GM23338 (cell line): ENCODE results near the gene MRGPRF. TPM values are rescaled to one million over a fixed set of nuclear protein-coding genes. Genes with fewer than 3 reads are reported as not detected.

Experiments used
- ATAC-seq: fragments of 200-7000 bp; cut with Tn5 transposase; 3 replicates; pipeline ENCODE4 v1.9.1; 2020
- DNase-seq: peaks from one replicate; pipeline ENCODE4 v3.0.0-alpha.2; 2015; ENCODE audit warnings: low spot score
- H2AFZ ChIP-seq: fragments of 200-600 bp; sonication (generic); 2 replicates; pipeline ENCODE4 v1.8.0; 2016; ENCODE audit warnings: antibody characterized with exemption, mild to moderate bottlenecking, moderate library complexity
- H3F3A ChIP-seq: fragments of 200-600 bp; sonication (generic); replicated peaks from 2 replicates; pipeline ENCODE4 v1.8.0; 2017; ENCODE audit warnings: antibody characterized with exemption, mixed run types, low read depth
- H3K27ac ChIP-seq: fragments of 200-600 bp; sonication (generic); 2 replicates; pipeline ENCODE4 v1.6.1; 2016; ENCODE audit warnings: low read depth
- H3K27me3 ChIP-seq: fragments of 200-600 bp; sonication (generic); 2 replicates; pipeline ENCODE4 v1.8.0; 2016; ENCODE audit warnings: mild to moderate bottlenecking, mixed run types, moderate library complexity; ENCODE audit not compliant: insufficient read depth
- H3K36me3 ChIP-seq: fragments of 200-600 bp; sonication (generic); 2 replicates; pipeline ENCODE4 v1.8.0; 2016; ENCODE audit warnings: mild to moderate bottlenecking; ENCODE audit not compliant: insufficient read depth
- H3K4me1 ChIP-seq: fragments of 200-600 bp; sonication (generic); 2 replicates; pipeline ENCODE4 v1.8.0; 2016; ENCODE audit warnings: mild to moderate bottlenecking, moderate library complexity; ENCODE audit not compliant: insufficient read depth
- H3K4me2 ChIP-seq: fragments of 200-600 bp; sonication (generic); 2 replicates; pipeline ENCODE4 v1.7.1; 2017; ENCODE audit warnings: mixed run types
- H3K4me3 ChIP-seq: fragments of 200-600 bp; sonication (generic); 2 replicates; pipeline ENCODE4 v1.6.1; 2016; ENCODE audit warnings: mixed run types
- H3K79me2 ChIP-seq: fragments of 200-600 bp; sonication (generic); replicated peaks from 2 replicates; pipeline ENCODE4 v1.8.0; 2017; ENCODE audit warnings: mild to moderate bottlenecking; ENCODE audit not compliant: insufficient read depth
- H3K9me2 ChIP-seq: fragments of 200-600 bp; sonication (generic); 2 replicates; pipeline ENCODE4 v1.8.0; 2017; ENCODE audit not compliant: insufficient read depth
- H4K20me1 ChIP-seq: fragments of 200-600 bp; sonication (generic); replicated peaks from 2 replicates; pipeline ENCODE4 v1.8.0; 2017; ENCODE audit warnings: mild to moderate bottlenecking; ENCODE audit not compliant: insufficient read depth
- H3K27ac Mint-ChIP-seq: 2 replicates; pipeline ENCODE4 v1.8.0; 2020; ENCODE audit warnings: inconsistent platforms, mild to moderate bottlenecking, moderate library complexity, mixed read lengths
- H3K27me3 Mint-ChIP-seq: 3 replicates; pipeline ENCODE4 v1.8.0; 2022; ENCODE audit warnings: low read depth, mild to moderate bottlenecking, moderate library complexity, mixed read lengths, inconsistent platforms; ENCODE audit not compliant: insufficient read depth, poor library complexity
- H3K36me3 Mint-ChIP-seq: 3 replicates; pipeline ENCODE4 v1.8.0; 2021; ENCODE audit warnings: low read depth, mild to moderate bottlenecking, inconsistent platforms, moderate library complexity, mixed read lengths
- H3K4me1 Mint-ChIP-seq: 3 replicates; pipeline ENCODE4 v1.8.0; 2020; ENCODE audit warnings: mild to moderate bottlenecking, inconsistent platforms, mixed read lengths
- H3K4me3 Mint-ChIP-seq: 3 replicates; pipeline ENCODE4 v1.8.0; 2021; ENCODE audit warnings: moderate library complexity, mild to moderate bottlenecking, inconsistent platforms, mixed read lengths
- H3K9me3 Mint-ChIP-seq: 3 replicates; pipeline ENCODE4 v1.8.0; 2020; ENCODE audit warnings: moderate library complexity, mild to moderate bottlenecking, inconsistent platforms, mixed read lengths
- CREB1 ChIP-seq: fragments of 250-450 bp; sonication (Bioruptor Pico); IDR thresholded peaks from 2 replicates; pipeline ENCODE4 v1.5.0; 2020; ENCODE audit warnings: low read depth, mild to moderate bottlenecking, moderate library complexity
- CTCF ChIP-seq, 2 experiments: fragments of 200-600 bp in 1 of 2; sonication (generic) in 1 of 2; conservative IDR thresholded peaks; 2 replicates each; pipeline versions ENCODE4 v1.5.1 to v1.6.1; 2016 to 2017; ENCODE audit warnings: antibody characterized with exemption in 2 of 2, low read depth in 2 of 2, mild to moderate bottlenecking in 2 of 2, moderate library complexity in 1 of 2
- ETS1 ChIP-seq: IDR thresholded peaks from 2 replicates; pipeline ENCODE4 v1.6.1; 2016; ENCODE audit warnings: antibody characterized with exemption
- EZH2 ChIP-seq: fragments of 200-600 bp; sonication (generic); IDR thresholded peaks from one replicate; pipeline ENCODE4 v1.8.0; 2017; ENCODE audit warnings: antibody characterized with exemption, mild to moderate bottlenecking, low read depth; ENCODE audit not compliant: unreplicated experiment
- EZH2phosphoT487 ChIP-seq: fragments of 200-600 bp; sonication (generic); IDR thresholded peaks from one replicate; pipeline ENCODE4 v1.8.1; 2018; ENCODE audit warnings: antibody characterized with exemption; ENCODE audit not compliant: unreplicated experiment
- JUNB ChIP-seq: IDR thresholded peaks from one replicate; pipeline ENCODE4 v1.6.1; 2016; ENCODE audit warnings: antibody characterized with exemption; ENCODE audit not compliant: unreplicated experiment
- NANOG ChIP-seq: IDR thresholded peaks from 2 replicates; pipeline ENCODE4 v1.6.1; 2016; ENCODE audit warnings: antibody characterized with exemption, borderline replicate concordance
- POLR2AphosphoS5 ChIP-seq: IDR thresholded peaks from 2 replicates; pipeline ENCODE4 v1.6.1; 2016; ENCODE audit warnings: antibody characterized with exemption, low read depth
- REST ChIP-seq: IDR thresholded peaks from one replicate; pipeline ENCODE4 v1.6.1; 2018; ENCODE audit warnings: antibody characterized with exemption; ENCODE audit not compliant: unreplicated experiment
- STAT1 ChIP-seq: IDR thresholded peaks from one replicate; pipeline ENCODE4 v1.6.1; 2016; ENCODE audit warnings: antibody characterized with exemption; ENCODE audit not compliant: unreplicated experiment
- ZNF114 ChIP-seq: fragments of 250-450 bp; sonication (Bioruptor Pico); IDR thresholded peaks from 2 replicates; pipeline ENCODE4 v1.5.0; 2020; ENCODE audit warnings: mild to moderate bottlenecking, moderate library complexity
- ZNF331 ChIP-seq: fragments of 250-450 bp; sonication (Bioruptor Pico); IDR thresholded peaks from 2 replicates; pipeline ENCODE4 v1.5.0; 2020; ENCODE audit warnings: low read depth, mild to moderate bottlenecking, moderate library complexity
- ZNF462 ChIP-seq: fragments of 250-450 bp; sonication (Bioruptor Pico); IDR thresholded peaks from 2 replicates; pipeline ENCODE4 v1.5.0; 2020; ENCODE audit warnings: mild to moderate bottlenecking, moderate library complexity
- polyA plus RNA-seq: library from polyadenylated mRNA; unstranded; fragments of >200 nt; fragmentation: Nextera tagmentation; extraction: Ambion mirVana; gene quantifications from 2 replicates; pipeline ENCODE4 v1.2.1, GENCODE V29; 2016
- total RNA-seq: library from RNA; depleted of rRNA; stranded (reverse); fragments of >200 nt; shearing (Covaris generic); gene quantifications from 2 replicates; pipeline ENCODE4 v1.2.3, GENCODE V29; 2014

MRGPRF gene
- total and polyA plus RNA-seq, 2 experiments from 2014 or later: 3.3 to 9.0 TPM

GRCh38 chr11:68982134-68982533 lies 30.9 kb downstream of the MRGPRF start:
- H3K4me2 ChIP-seq: no peak overlapping the region
- no peaks in the 10 kb centered on the region for H3K9me2 ChIP-seq
- Mint-ChIP-seq H3K36me3 (no peaks in the 10 kb centered on the region), H3K27ac (no peak overlapping the region), H3K4me1 (peaks cover 7% of the 10 kb centered on the region), H3K4me3 (no peak overlapping the region), H3K9me3 (peaks cover 13% of the 10 kb centered on the region), H3K27me3 (peaks cover 1% of the 10 kb centered on the region)
- no peak overlapping the region for H3K27ac ChIP-seq
- no peaks in the 10 kb centered on the region for H3K79me2 ChIP-seq
- no peak overlapping the region for H3K4me3 ChIP-seq
- no peak for ATAC-seq
- no peaks in the 10 kb centered on the region for H3K4me1 ChIP-seq
- H3K36me3 ChIP-seq: no peaks in the 10 kb centered on the region
- no peak for DNase-seq
- no peaks in the 10 kb centered on the region for H3F3A ChIP-seq
- no peaks in the 10 kb centered on the region for H3K27me3 ChIP-seq
- H4K20me1 ChIP-seq: no peaks in the 10 kb centered on the region
- TF ChIP-seq STAT1: no peak
- no peak for TF ChIP-seq ZNF114
- no peak for TF ChIP-seq ZNF462
- TF ChIP-seq EZH2: no peak
- TF ChIP-seq CREB1 (CRISPR knock-in tag): no peak
- TF ChIP-seq REST: no peak
- no peak for TF ChIP-seq POLR2AphosphoS5
- no peak for TF ChIP-seq ETS1
- TF ChIP-seq CTCF (conservative IDR thresholded peaks at IDR 0.05; ENCODE audit: low read depth in 2 of 2): no peak
- TF ChIP-seq NANOG: no peak
- TF ChIP-seq JUNB: no peak
- TF ChIP-seq EZH2phosphoT487: no peak
- TF ChIP-seq ZNF331: no peak
- H2AFZ ChIP-seq: no peak overlapping the region
